Gastroesophageal sphincter (tissue), 3 donors: ENCODE data around the gene MRPL48.
A peak's percentile ranks its signal among the peaks of the same experiment; 100 is the strongest.

Experiments used
- POLR2AphosphoS5 ChIP-seq: sonication (generic); formaldehyde crosslinking; IDR thresholded peaks from one replicate; pipeline ENCODE4 v1.6.1; 2017; ENCODE audit warnings: antibody characterized with exemption
- TF ChIP-seq, protein P1 (sequence below), 4 experiments: fragments of 200-600 bp in 2 of 4; fragments of 450-650 bp in 2 of 4; sonication (generic) in 1 of 4; IDR thresholded peaks; one replicate each; pipeline ENCODE4 v1.5.1; 2017 to 2019; ENCODE audit warnings: antibody characterized with exemption in 4 of 4, mild to moderate bottlenecking in 2 of 4, moderate library complexity in 2 of 4

DNA sequence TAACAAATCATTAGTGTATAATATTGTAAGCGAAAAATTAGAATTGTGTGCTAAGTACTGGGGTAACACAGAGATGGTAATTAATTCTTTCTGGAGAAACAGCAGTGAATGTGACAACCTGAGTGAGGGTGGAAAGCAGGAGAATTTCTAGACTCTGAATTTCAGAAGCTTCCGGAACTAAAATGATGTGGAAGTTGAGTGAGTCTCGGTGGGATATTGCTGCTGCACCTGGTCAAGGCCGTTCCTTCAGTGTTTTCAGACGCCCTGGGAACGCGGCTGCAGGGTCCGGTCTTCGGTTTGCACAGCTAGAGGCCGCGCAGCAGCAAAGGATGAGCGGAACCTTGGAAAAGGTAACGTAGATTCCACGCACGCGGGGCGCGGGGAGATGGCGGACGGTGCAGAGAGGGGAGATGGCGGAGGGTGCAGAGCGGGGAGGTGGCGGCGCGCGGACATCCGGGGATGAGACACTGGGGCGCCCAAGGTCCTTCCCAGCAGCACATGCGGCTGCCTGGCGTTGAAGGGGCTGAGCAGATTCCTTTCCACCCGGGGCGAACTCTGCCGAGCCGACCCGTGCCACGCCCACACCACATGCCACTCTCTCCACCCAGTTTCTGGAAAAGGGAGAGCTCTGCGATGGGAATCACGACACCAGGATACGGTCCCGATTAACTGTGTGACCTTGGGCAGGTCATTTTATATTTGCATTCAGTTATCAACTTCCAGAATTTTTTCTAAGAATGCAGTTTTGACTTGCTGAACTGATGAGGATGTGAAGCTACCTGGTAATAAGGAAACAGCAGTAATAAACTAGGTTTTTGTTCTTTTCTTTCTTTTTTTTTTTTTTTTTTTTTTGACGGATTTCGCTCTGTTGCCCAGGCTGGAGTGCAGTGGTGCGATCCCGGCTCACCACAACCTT, at the start of gene MRPL48:
- TF ChIP-seq, protein P1, sequence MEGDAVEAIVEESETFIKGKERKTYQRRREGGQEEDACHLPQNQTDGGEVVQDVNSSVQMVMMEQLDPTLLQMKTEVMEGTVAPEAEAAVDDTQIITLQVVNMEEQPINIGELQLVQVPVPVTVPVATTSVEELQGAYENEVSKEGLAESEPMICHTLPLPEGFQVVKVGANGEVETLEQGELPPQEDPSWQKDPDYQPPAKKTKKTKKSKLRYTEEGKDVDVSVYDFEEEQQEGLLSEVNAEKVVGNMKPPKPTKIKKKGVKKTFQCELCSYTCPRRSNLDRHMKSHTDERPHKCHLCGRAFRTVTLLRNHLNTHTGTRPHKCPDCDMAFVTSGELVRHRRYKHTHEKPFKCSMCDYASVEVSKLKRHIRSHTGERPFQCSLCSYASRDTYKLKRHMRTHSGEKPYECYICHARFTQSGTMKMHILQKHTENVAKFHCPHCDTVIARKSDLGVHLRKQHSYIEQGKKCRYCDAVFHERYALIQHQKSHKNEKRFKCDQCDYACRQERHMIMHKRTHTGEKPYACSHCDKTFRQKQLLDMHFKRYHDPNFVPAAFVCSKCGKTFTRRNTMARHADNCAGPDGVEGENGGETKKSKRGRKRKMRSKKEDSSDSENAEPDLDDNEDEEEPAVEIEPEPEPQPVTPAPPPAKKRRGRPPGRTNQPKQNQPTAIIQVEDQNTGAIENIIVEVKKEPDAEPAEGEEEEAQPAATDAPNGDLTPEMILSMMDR (IDR thresholded peaks at IDR 0.05) = peak in 1 of 4 experiments; percentile 15
- peak; percentile 64 for TF ChIP-seq POLR2AphosphoS5
